Suprapubic skin (tissue), 4 donors: ENCODE measurements around the gene PRKN.

Source experiments
- EP300 ChIP-seq: sonication (generic); formaldehyde crosslinking; IDR thresholded peaks from one replicate; pipeline ENCODE4 v1.6.1; 2017; ENCODE audit warnings: antibody characterized with exemption
- POLR2AphosphoS5 ChIP-seq, 3 donors: sonication (generic); formaldehyde crosslinking; IDR thresholded peaks; one replicate each; pipeline ENCODE4 v1.6.1; 2017; ENCODE audit warnings: antibody characterized with exemption in 3 of 3
- TF ChIP-seq, protein P1 (sequence below), 2 donors: fragments of 200-600 bp in 1 of 2; fragments of 450-650 bp in 1 of 2; sonication (generic) in 1 of 2; IDR thresholded peaks; one replicate each; pipeline ENCODE4 v1.5.1; 2016 to 2019; ENCODE audit warnings: antibody characterized with exemption in 2 of 2, mild to moderate bottlenecking in 1 of 2, moderate library complexity in 1 of 2

DNA sequence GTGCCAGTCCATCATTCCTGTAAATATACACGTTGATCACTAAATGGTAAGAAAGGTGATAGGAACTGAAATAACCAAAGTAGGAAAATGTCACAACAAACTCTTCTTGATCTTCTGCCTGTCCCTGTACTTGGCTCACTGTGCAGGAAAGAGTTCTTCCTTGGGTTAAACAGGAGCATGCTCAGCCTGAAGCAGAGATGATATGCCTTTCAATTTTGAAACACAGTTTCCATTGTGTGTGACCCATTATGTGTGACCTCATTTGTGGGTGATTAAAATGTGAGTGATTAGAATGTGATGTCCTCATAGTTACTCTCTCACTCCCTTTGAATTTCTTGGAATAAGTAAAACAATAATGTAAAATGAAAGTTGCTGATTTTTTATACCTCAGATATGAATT lies 1026.5 kb downstream of the PRKN start:
- TF ChIP-seq, protein P1, sequence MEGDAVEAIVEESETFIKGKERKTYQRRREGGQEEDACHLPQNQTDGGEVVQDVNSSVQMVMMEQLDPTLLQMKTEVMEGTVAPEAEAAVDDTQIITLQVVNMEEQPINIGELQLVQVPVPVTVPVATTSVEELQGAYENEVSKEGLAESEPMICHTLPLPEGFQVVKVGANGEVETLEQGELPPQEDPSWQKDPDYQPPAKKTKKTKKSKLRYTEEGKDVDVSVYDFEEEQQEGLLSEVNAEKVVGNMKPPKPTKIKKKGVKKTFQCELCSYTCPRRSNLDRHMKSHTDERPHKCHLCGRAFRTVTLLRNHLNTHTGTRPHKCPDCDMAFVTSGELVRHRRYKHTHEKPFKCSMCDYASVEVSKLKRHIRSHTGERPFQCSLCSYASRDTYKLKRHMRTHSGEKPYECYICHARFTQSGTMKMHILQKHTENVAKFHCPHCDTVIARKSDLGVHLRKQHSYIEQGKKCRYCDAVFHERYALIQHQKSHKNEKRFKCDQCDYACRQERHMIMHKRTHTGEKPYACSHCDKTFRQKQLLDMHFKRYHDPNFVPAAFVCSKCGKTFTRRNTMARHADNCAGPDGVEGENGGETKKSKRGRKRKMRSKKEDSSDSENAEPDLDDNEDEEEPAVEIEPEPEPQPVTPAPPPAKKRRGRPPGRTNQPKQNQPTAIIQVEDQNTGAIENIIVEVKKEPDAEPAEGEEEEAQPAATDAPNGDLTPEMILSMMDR (IDR thresholded peaks at IDR 0.05): no peak
- TF ChIP-seq EP300 (no peak), POLR2AphosphoS5 (IDR thresholded peaks at IDR 0.05) (no peak)
